GM18867 (cell line): Measurements from ENCODE around the gene JMJD1C.
"Not testable (repeated sequence)": the region's sequence is repeated elsewhere in the genome, so short reads cannot be mapped to it uniquely, and the experiment has no call there.

Source experiments
- ATAC-seq: cut with Tn5 transposase; IDR thresholded peaks from one replicate; pipeline ENCODE4 v1.9.1; 2021; ENCODE audit warnings: mild to moderate bottlenecking, moderate library complexity; ENCODE audit not compliant: unreplicated experiment

Gene JMJD1C

GRCh38 chr10:63236113-63236935 lies 229.5 kb downstream of the JMJD1C start:
- peak; percentile 93 for ATAC-seq

GRCh38 chr10:63235136-63235535 lies 230.6 kb downstream of the JMJD1C start:
- ATAC-seq, result not testable (repeated sequence)

GRCh38 chr10:63229161-63229560 lies 236.6 kb downstream of the JMJD1C start:
- ATAC-seq, result no peak

- ATAC-seq, result no peak
Observed at GRCh38 chr10:63228237-63228636, 237.5 kb downstream of the JMJD1C start.

- ATAC-seq, result peak; percentile 59
Observed at GRCh38 chr10:63227207-63227895, 238.4 kb downstream of the JMJD1C start.

- ATAC-seq, result no peak
Observed at GRCh38 chr10:63224241-63224640, 241.5 kb downstream of the JMJD1C start.

- peak; percentile 54 for ATAC-seq
Observed at GRCh38 chr10:63221950-63222349, 243.8 kb downstream of the JMJD1C start.

GRCh38 chr10:63219749-63220148 lies 246.0 kb downstream of the JMJD1C start:
- ATAC-seq, result no peak

GRCh38 chr10:63217120-63217605 lies 248.6 kb downstream of the JMJD1C start:
- ATAC-seq, result peak; percentile 78

GRCh38 chr10:63214571-63214970 lies 251.2 kb downstream of the JMJD1C start:
- no peak for ATAC-seq

GRCh38 chr10:63213489-63213888 lies 252.3 kb downstream of the JMJD1C start:
- no peak for ATAC-seq

GRCh38 chr10:63210611-63211196 lies 255.1 kb downstream of the JMJD1C start:
- ATAC-seq, result peak; percentile 50

- ATAC-seq, result no peak
Observed at GRCh38 chr10:63209705-63210104, 256.1 kb downstream of the JMJD1C start.

GRCh38 chr10:63208986-63209385 lies 256.8 kb downstream of the JMJD1C start:
- no peak for ATAC-seq

- ATAC-seq, result peak; percentile 61
Observed at GRCh38 chr10:63206997-63207811, 258.6 kb downstream of the JMJD1C start.

- no peak for ATAC-seq
Observed at GRCh38 chr10:63206576-63206975, 259.2 kb downstream of the JMJD1C start.

- ATAC-seq, result no peak
Observed at GRCh38 chr10:63205421-63205820, 260.4 kb downstream of the JMJD1C start.

- peak; percentile 38 for ATAC-seq
Observed at GRCh38 chr10:63204667-63205391, 260.9 kb downstream of the JMJD1C start.

- ATAC-seq, result no peak
Observed at GRCh38 chr10:63201118-63201517, 264.7 kb downstream of the JMJD1C start.

GRCh38 chr10:63200431-63200830 lies 265.3 kb downstream of the JMJD1C start:
- ATAC-seq, result no peak
